ENCODE results near the gene TRAIP.
A peak's percentile ranks its signal among the peaks of the same experiment; 100 is the strongest.

TRAIP gene

DNA sequence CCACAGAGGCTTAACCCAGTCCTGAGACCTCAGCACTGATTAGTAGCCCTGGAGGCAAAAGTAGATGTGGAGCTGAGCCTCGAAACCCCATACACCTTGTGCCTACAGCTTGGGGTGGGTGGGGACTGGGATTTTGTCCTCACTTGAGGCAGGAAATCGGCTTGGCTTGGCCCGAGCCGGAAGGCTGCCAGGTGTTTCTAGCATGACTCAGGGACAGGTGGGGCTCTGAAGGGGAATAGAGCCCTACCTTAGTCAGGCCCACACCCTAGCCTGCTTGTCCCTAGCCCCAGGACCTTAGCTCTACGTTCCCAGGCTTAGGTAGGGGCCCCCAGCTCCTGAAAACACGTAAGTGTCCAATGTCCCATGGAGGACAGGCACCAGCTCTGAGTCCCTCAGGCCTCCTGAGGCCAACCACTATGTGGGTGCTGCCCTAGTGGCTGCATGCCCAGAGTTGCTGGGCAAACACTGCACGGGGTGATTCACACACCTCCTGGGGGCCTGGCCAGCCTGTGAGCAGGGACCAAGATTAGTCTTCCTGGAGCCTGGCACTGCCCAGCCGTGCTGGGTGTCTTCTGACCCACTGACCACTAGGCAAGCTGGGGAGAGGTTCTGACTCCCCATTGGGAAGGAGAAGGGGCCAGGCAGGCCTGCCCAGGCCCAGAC lies 44.3 kb upstream of the TRAIP start:
- TF ChIP-seq ELF4 (IDR thresholded peaks at IDR 0.05) = no peak
- no peak for TF ChIP-seq FOXM1 (IDR thresholded peaks at IDR 0.05; ENCODE audit: borderline replicate concordance)
- TF ChIP-seq SP1 (IDR thresholded peaks at IDR 0.05) = no peak
- TF ChIP-seq ARNT (IDR thresholded peaks at IDR 0.05) = no peak
- TF ChIP-seq NFRKB (IDR thresholded peaks at IDR 0.05) = no peak
- no peak for TF ChIP-seq SUZ12 (IDR thresholded peaks at IDR 0.05)
- no peak for TF ChIP-seq ZNF384 (IDR thresholded peaks at IDR 0.05)
- TF ChIP-seq HDGF (IDR thresholded peaks at IDR 0.05; ENCODE audit: borderline replicate concordance) = no peak
- no peak for TF ChIP-seq FOXA1 (IDR thresholded peaks at IDR 0.05)
- TF ChIP-seq TARDBP (IDR thresholded peaks at IDR 0.05) = no peak
- TF ChIP-seq BHLHE40 (IDR thresholded peaks at IDR 0.05; ENCODE audit: borderline replicate concordance) = no peak
- TF ChIP-seq FOXK2 (IDR thresholded peaks at IDR 0.05) = no peak
- no peak for TF ChIP-seq CTBP1 (IDR thresholded peaks at IDR 0.05; ENCODE audit: borderline replicate concordance)
- TF ChIP-seq, protein P1, sequence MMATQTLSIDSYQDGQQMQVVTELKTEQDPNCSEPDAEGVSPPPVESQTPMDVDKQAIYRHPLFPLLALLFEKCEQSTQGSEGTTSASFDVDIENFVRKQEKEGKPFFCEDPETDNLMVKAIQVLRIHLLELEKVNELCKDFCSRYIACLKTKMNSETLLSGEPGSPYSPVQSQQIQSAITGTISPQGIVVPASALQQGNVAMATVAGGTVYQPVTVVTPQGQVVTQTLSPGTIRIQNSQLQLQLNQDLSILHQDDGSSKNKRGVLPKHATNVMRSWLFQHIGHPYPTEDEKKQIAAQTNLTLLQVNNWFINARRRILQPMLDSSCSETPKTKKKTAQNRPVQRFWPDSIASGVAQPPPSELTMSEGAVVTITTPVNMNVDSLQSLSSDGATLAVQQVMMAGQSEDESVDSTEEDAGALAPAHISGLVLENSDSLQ (IDR thresholded peaks at IDR 0.05) = no peak
- TF ChIP-seq L3MBTL2 (conservative IDR thresholded peaks at IDR 0.05) = no peak
- no peak for DNase-seq (ENCODE audit: extremely low spot score)
- ChIA-PET CTCF (interaction anchor here (0.8 to 1.3 kb wide), 4 partner anchors 9 to 98 kb away, joined by 3 read pairs; partner anchors contain the start of gene INKA1), POLR2A (interaction anchor here (1.2 to 1.4 kb wide), 2 partner anchors 28 to 39 kb away, joined by 3 read pairs; partner anchors contain the start of gene RBM6)

- TF ChIP-seq L3MBTL2 (conservative IDR thresholded peaks at IDR 0.05) = no peak
- no peak for TF ChIP-seq BHLHE40 (IDR thresholded peaks at IDR 0.05; ENCODE audit: borderline replicate concordance)
- TF ChIP-seq HDGF (IDR thresholded peaks at IDR 0.05; ENCODE audit: borderline replicate concordance) = no peak
- TF ChIP-seq FOXK2 (IDR thresholded peaks at IDR 0.05) = no peak
- TF ChIP-seq TARDBP (IDR thresholded peaks at IDR 0.05) = no peak
- TF ChIP-seq LEF1 (IDR thresholded peaks at IDR 0.05; ENCODE audit: borderline replicate concordance) = no peak
- no peak for TF ChIP-seq ZNF384 (IDR thresholded peaks at IDR 0.05)
- TF ChIP-seq SP1 (IDR thresholded peaks at IDR 0.05) = no peak
- TF ChIP-seq SUZ12 (IDR thresholded peaks at IDR 0.05) = no peak
- no peak for TF ChIP-seq FOXM1 (IDR thresholded peaks at IDR 0.05; ENCODE audit: borderline replicate concordance)
- no peak for TF ChIP-seq NFRKB (IDR thresholded peaks at IDR 0.05)
- CTCF ChIA-PET = interaction anchor here (0.7 to 1.3 kb wide), 4 partner anchors 10 to 97 kb away, joined by 3 read pairs; partner anchors contain the start of gene INKA1
- POLR2A ChIA-PET = interaction anchor here (1.2 to 1.4 kb wide), 2 partner anchors 29 to 40 kb away, joined by 3 read pairs; partner anchors contain the start of gene RBM6
- peak; percentile 55 for DNase-seq (ENCODE audit: extremely low spot score)
Measured at GRCh38 chr3:49899815-49900214, 43.5 kb upstream of the TRAIP start.

DNA sequence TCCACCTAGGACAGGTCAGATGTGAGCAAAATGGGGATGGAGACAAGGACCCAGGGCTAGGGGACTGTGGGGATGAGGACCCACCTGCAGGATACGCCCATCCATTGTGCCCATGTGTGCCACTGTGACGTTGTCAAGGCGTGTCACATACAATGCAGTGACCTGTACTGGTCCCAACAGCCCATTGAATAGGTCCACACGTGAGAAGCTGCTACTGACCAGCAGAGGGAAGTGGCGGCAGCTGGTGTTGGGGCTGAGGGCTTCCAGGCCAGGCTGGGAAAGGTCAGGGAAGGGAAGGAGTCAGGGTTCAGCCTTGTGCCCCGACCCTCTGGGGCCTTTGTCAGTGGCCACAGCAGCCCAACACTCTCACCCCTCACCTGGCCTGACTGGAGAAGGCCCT lies 42.6 kb upstream of the TRAIP start:
- TF ChIP-seq ELF4 (IDR thresholded peaks at IDR 0.05) = no peak
- ChIA-PET POLR2A (interaction anchor here (0.8 to 1.4 kb wide), 2 partner anchors 21 to 41 kb away, joined by 3 read pairs; partner anchors contain the start of gene RBM6), CTCF (interaction anchor here (0.7 kb wide), 1 partner anchor 31 kb away, joined by 3 read pairs; no protein-coding TSS in a partner anchor)
- DNase-seq (ENCODE audit: extremely low spot score) = no peak

GRCh38 chr3:49896345-49896744 lies 40.0 kb upstream of the TRAIP start:
- DNase-seq (ENCODE audit: extremely low spot score) = no peak
- CTCF ChIA-PET = interaction anchor here (0.9 kb wide), 1 partner anchor 57 kb away, joined by 3 read pairs; no protein-coding TSS in a partner anchor
- POLR2A ChIA-PET = interaction anchor here (1.0 kb wide), 1 partner anchor 33 kb away, joined by 3 read pairs; the partner anchor contains the start of gene MON1A
- TF ChIP-seq, protein P1 (IDR thresholded peaks at IDR 0.05) = no peak
- TF ChIP-seq L3MBTL2 (conservative IDR thresholded peaks at IDR 0.05) (no peak), ARNT (IDR thresholded peaks at IDR 0.05) (no peak), NFRKB (IDR thresholded peaks at IDR 0.05) (no peak), HDGF (IDR thresholded peaks at IDR 0.05; ENCODE audit: borderline replicate concordance) (no peak), BHLHE40 (IDR thresholded peaks at IDR 0.05; ENCODE audit: borderline replicate concordance) (no peak), CTBP1 (IDR thresholded peaks at IDR 0.05; ENCODE audit: borderline replicate concordance) (no peak), FOXA1 (IDR thresholded peaks at IDR 0.05) (no peak), FOXK2 (IDR thresholded peaks at IDR 0.05) (no peak), FOXM1 (IDR thresholded peaks at IDR 0.05; ENCODE audit: borderline replicate concordance) (no peak), ELF4 (IDR thresholded peaks at IDR 0.05) (no peak), ZNF384 (IDR thresholded peaks at IDR 0.05) (no peak), LEF1 (IDR thresholded peaks at IDR 0.05; ENCODE audit: borderline replicate concordance) (no peak), TARDBP (IDR thresholded peaks at IDR 0.05) (no peak), SP1 (IDR thresholded peaks at IDR 0.05) (no peak), SUZ12 (IDR thresholded peaks at IDR 0.05) (no peak)

DNA sequence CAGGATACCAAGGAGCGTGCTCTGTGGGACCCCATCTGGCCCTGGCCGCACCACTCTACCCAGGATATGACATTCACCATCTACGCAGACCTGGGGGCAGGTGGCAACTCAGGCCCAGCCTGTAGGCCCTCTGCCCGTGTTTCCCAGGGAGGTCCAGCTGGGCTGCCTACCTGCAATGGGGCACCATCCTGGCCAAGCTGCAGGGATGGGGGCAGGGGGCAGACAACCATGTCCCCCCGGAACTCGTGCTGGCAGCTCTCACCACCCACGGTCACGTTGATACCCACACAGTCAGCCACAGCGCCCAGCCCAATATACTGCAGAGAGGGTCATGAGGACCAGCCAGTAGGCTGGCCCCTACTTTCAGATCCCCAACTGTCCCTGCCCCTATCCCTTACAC lies 39.4 kb upstream of the TRAIP start:
- TF ChIP-seq CTBP1 (IDR thresholded peaks at IDR 0.05; ENCODE audit: borderline replicate concordance) = no peak
- no peak for TF ChIP-seq BHLHE40 (IDR thresholded peaks at IDR 0.05; ENCODE audit: borderline replicate concordance)
- no peak for TF ChIP-seq L3MBTL2 (conservative IDR thresholded peaks at IDR 0.05)
- TF ChIP-seq NFRKB (IDR thresholded peaks at IDR 0.05) = no peak
- TF ChIP-seq ELF4 (IDR thresholded peaks at IDR 0.05) = no peak
- TF ChIP-seq, protein P1 (IDR thresholded peaks at IDR 0.05) = no peak
- no peak for TF ChIP-seq FOXA1 (IDR thresholded peaks at IDR 0.05)
- TF ChIP-seq FOXM1 (IDR thresholded peaks at IDR 0.05; ENCODE audit: borderline replicate concordance) = no peak
- TF ChIP-seq TARDBP (IDR thresholded peaks at IDR 0.05) = no peak
- TF ChIP-seq FOXK2 (IDR thresholded peaks at IDR 0.05) = no peak
- TF ChIP-seq ZNF384 (IDR thresholded peaks at IDR 0.05) = no peak
- no peak for TF ChIP-seq LEF1 (IDR thresholded peaks at IDR 0.05; ENCODE audit: borderline replicate concordance)
- TF ChIP-seq ARNT (IDR thresholded peaks at IDR 0.05) = no peak
- TF ChIP-seq HDGF (IDR thresholded peaks at IDR 0.05; ENCODE audit: borderline replicate concordance) = no peak
- TF ChIP-seq SP1 (IDR thresholded peaks at IDR 0.05) = no peak
- no peak for TF ChIP-seq SUZ12 (IDR thresholded peaks at IDR 0.05)
- DNase-seq (ENCODE audit: extremely low spot score) = no peak
- ChIA-PET CTCF (interaction anchor here (0.6 kb wide), 1 partner anchor 156 kb away, joined by 3 read pairs; no protein-coding TSS in a partner anchor), POLR2A (interaction anchor here (1.0 kb wide), 1 partner anchor 34 kb away, joined by 3 read pairs; the partner anchor contains the start of gene MON1A)
